ENCODE data around the gene LYRM7. TPM values are rescaled to one million over a fixed set of nuclear protein-coding genes. Genes with fewer than 3 reads are reported as not detected.

The LYRM7 gene
- total and polyA plus RNA-seq, 10 of the 15 experiments (the other 5 are each of a cell fraction or from before 2014, with no cell fraction given) = 9.2 to 68.8 (median 20.2) TPM

GRCh38 chr5:131198625-131199024, 27.9 kb downstream of the LYRM7 start (continued):
- no peak for TF ChIP-seq SUZ12 (IDR thresholded peaks at IDR 0.05; ENCODE audit: unreplicated experiment)

GRCh38 chr5:131200560-131200959, 29.8 kb downstream of the LYRM7 start:
- Histone ChIP-seq H4K20me1 (ENCODE audit: control insufficient read depth, insufficient read depth) (no peaks in the 10 kb centered on the region), H3K27me3 (replicated peaks in 1 of 2; ENCODE audit: control insufficient read depth in 2 of 2, insufficient read depth in 2 of 2, low read length in 1 of 2) (no peaks in the 10 kb centered on the region), H3K79me2 (ENCODE audit: control insufficient read depth, insufficient read depth, low read length) (no peaks in the 10 kb centered on the region), H3K36me3 (ENCODE audit: control insufficient read depth in 2 of 2, insufficient read depth in 2 of 2, low read length in 1 of 2) (no peaks in the 10 kb centered on the region; a peak in 1 of 4 replicates), H3K9ac (ENCODE audit: control insufficient read depth, insufficient read depth, low read length) (no peak overlapping the region), H3K9me3 (replicated peaks; ENCODE audit: control insufficient read depth, insufficient read depth, low read length) (no peaks in the 10 kb centered on the region), H3K27ac (ENCODE audit: control insufficient read depth, insufficient read depth) (no peak overlapping the region), H3K4me2 (ENCODE audit: control insufficient read depth, insufficient read depth) (no peak overlapping the region), H3K4me3 (no peak overlapping the region), H2AFZ (ENCODE audit: control insufficient read depth, low read depth, low read length) (no peak overlapping the region), H3K4me1 (ENCODE audit: control insufficient read depth, insufficient read depth, low read length) (no peaks in the 10 kb centered on the region)
- SMC1A ChIA-PET (ENCODE audit: uncharacterized antibody, unreplicated experiment) = interaction anchor here (2.2 kb wide), 1 partner anchor 8 kb away, joined by 9 read pairs; no protein-coding TSS in a partner anchor
- DNase-seq (ENCODE audit: low read depth, low spot score) = no peak
- CTCF ChIA-PET = interaction anchor here (1.0 to 1.7 kb wide), 4 partner anchors 9 to 181 kb away, joined by 3 to 5 read pairs (median 4); partner anchors contain the start of gene HINT1
- POLR2A ChIA-PET = no interaction called here
- no peak for ATAC-seq
- intact Hi-C loops (cut with micrococcal nuclease; ENCODE audit: unreplicated experiment) = no loop called here
- WGBS (ENCODE audit: insufficient coverage, insufficient replicate concordance, low lambda C conversion rate, missing lambda C conversion rate) = 99% methylated on average over 3 of the region's 3 CpGs
- BruUV-seq (replicated peaks) = no TSS peak
- FAIRE-seq = no peak
- RAD21 ChIA-PET (ENCODE audit: unreplicated experiment) = interaction anchor here (2.1 kb wide), 1 partner anchor 9 kb away, joined by 8 read pairs; no protein-coding TSS in a partner anchor
- in situ Hi-C loops (cut with MboI) = no loop called here
- no peak for TF ChIP-seq PAX5 (IDR thresholded peaks at IDR 0.05; ENCODE audit: borderline replicate concordance, low read depth, low read length)
- TF ChIP-seq HCFC1 (IDR thresholded peaks at IDR 0.05; ENCODE audit: low read length) = no peak
- no peak for TF ChIP-seq ZBTB40 (IDR thresholded peaks at IDR 0.05; ENCODE audit: borderline replicate concordance)
- no peak for TF ChIP-seq ELK1 (IDR thresholded peaks at IDR 0.05; ENCODE audit: low read depth, low read length)
- TF ChIP-seq NBN (IDR thresholded peaks at IDR 0.05) = no peak
- no peak for TF ChIP-seq TBL1XR1 (IDR thresholded peaks at IDR 0.05; ENCODE audit: low read depth, low read length)
- no peak for TF ChIP-seq NKRF (conservative IDR thresholded peaks at IDR 0.05)
- TF ChIP-seq ATF7 (IDR thresholded peaks at IDR 0.05; ENCODE audit: low read depth) = no peak
- TF ChIP-seq IKZF2 (IDR thresholded peaks at IDR 0.05) = no peak
- no peak for TF ChIP-seq TAF1 (IDR thresholded peaks at IDR 0.05; ENCODE audit: borderline replicate concordance, low read depth, low read length)
- no peak for TF ChIP-seq SMC3 (IDR thresholded peaks at IDR 0.05; ENCODE audit: borderline replicate concordance, low read length)
- TF ChIP-seq EGR1 (IDR thresholded peaks at IDR 0.05; ENCODE audit: borderline replicate concordance in 1 of 2, low read depth in 2 of 2, low read length in 2 of 2) = no peak
- TF ChIP-seq HDAC2 (IDR thresholded peaks at IDR 0.05) = no peak
- no peak for TF ChIP-seq EED (IDR thresholded peaks at IDR 0.05; ENCODE audit: low read depth)
